Endothelial cell of umbilical vein (primary cell): ENCODE data around the gene CD300H. TPM values are rescaled to one million over a fixed set of nuclear protein-coding genes. Genes with fewer than 3 reads are reported as not detected.

Source experiments
- BruUV-seq: library from RNA; stranded (reverse); fragments of 400-500 nt; replicated peaks from 2 replicates; lab custom pipeline; 2021; lab: Mats Ljungman, UMichigan
- CTCF ChIA-PET: fragments of 300-600, 350-600 bp; sonication (Branson Sonifier 250); formaldehyde crosslinking; loops from one replicate; lab custom pipeline; 2021; ENCODE audit warnings: antibody characterized with exemption, inconsistent platforms; lab: Charles Lee
- POLR2A ChIA-PET: fragments of 300-600, 350-600 bp; sonication (Branson Sonifier 250); formaldehyde crosslinking; loops from one replicate; lab custom pipeline; 2021; ENCODE audit warnings: antibody characterized with exemption, inconsistent platforms; lab: Charles Lee
- DNase-seq: peaks from one replicate; pipeline ENCODE4 v3.0.0-alpha.2; 2011; ENCODE audit warnings: low read depth, low spot score
- FAIRE-seq: peaks from 2 replicates; lab custom pipeline; 2011; peaks lifted over from hg19 to GRCh38; lab: Jason Lieb, UNC
- H2AFZ ChIP-seq: 2 replicates; pipeline ENCODE4 v1.6.0; 2012; ENCODE audit warnings: low read depth, low read length, control low read depth, inconsistent platforms
- H3K27ac ChIP-seq: 2 replicates; pipeline ENCODE4 v1.5.1; 2011; ENCODE audit warnings: low read depth, mild to moderate bottlenecking, control low read depth, low read length, moderate library complexity; ENCODE audit not compliant: insufficient read depth
- H3K27me3 ChIP-seq, 2 experiments: 2 replicates each; pipeline versions ENCODE4 v1.6.0 to v1.6.1; 2011; ENCODE audit warnings: low read length in 2 of 2, mixed read lengths in 1 of 2; ENCODE audit not compliant: control insufficient read depth in 2 of 2, insufficient read depth in 2 of 2
- H3K36me3 ChIP-seq, 2 experiments: 2 replicates in 1 of 2; 3 replicates in 1 of 2; pipeline ENCODE4 v1.5.1; 2011; ENCODE audit warnings: low read length in 2 of 2, mild to moderate bottlenecking in 1 of 2, moderate library complexity in 1 of 2; ENCODE audit not compliant: control insufficient read depth in 2 of 2, insufficient read depth in 2 of 2; ENCODE audit errors: extremely low read depth in 1 of 2
- H3K4me1 ChIP-seq: 3 replicates; pipeline ENCODE4 v1.5.1; 2011; ENCODE audit warnings: mild to moderate bottlenecking, low read length; ENCODE audit not compliant: control insufficient read depth, insufficient read depth; ENCODE audit errors: extremely low read depth
- H3K4me2 ChIP-seq: 2 replicates; pipeline ENCODE4 v1.6.1; 2011; ENCODE audit warnings: low read length, control low read depth, mixed read lengths; ENCODE audit not compliant: insufficient read depth
- H3K4me3 ChIP-seq, 3 experiments: fragments of 200-600 bp in 1 of 3; sonication (generic), shearing (Covaris generic) in 1 of 3; replicated peaks in 1 of 3; 2 replicates each; pipeline ENCODE4 v1.5.1; 2011 to 2016; ENCODE audit warnings: control low read depth in 3 of 3, low read length in 3 of 3, mild to moderate bottlenecking in 2 of 3, inconsistent platforms in 1 of 3, low read depth in 1 of 3, moderate library complexity in 1 of 3; ENCODE audit not compliant: insufficient read depth in 1 of 3
- H3K79me2 ChIP-seq: 2 replicates; pipeline ENCODE4 v1.6.0; 2012; ENCODE audit warnings: low read length, inconsistent platforms; ENCODE audit not compliant: control insufficient read depth, insufficient read depth
- H3K9ac ChIP-seq: replicated peaks from 2 replicates; pipeline ENCODE3; 2011; ENCODE audit warnings: low read length, control low read depth; ENCODE audit not compliant: insufficient read depth; ENCODE audit errors: extremely low read depth
- H3K9me1 ChIP-seq: replicated peaks from 3 replicates; pipeline ENCODE4 v1.6.0; 2011; ENCODE audit warnings: mild to moderate bottlenecking, low read length; ENCODE audit not compliant: control insufficient read depth, insufficient read depth; ENCODE audit errors: extremely low read depth
- H3K9me3 ChIP-seq: replicated peaks from 2 replicates; pipeline ENCODE4 v1.5.1; 2012; ENCODE audit warnings: low read length, inconsistent platforms; ENCODE audit not compliant: control insufficient read depth, insufficient read depth
- H4K20me1 ChIP-seq: replicated peaks from 2 replicates; pipeline ENCODE3; 2011; ENCODE audit warnings: mild to moderate bottlenecking, low read length; ENCODE audit not compliant: control insufficient read depth, insufficient read depth; ENCODE audit errors: extremely low read depth
- EZH2 ChIP-seq: IDR thresholded peaks from 2 replicates; pipeline ENCODE4 v1.6.1; 2012; ENCODE audit warnings: borderline replicate concordance, low read depth, mild to moderate bottlenecking, moderate library complexity, low read length, inconsistent platforms; ENCODE audit not compliant: severe bottlenecking
- FOS ChIP-seq: IDR thresholded peaks from 2 replicates; pipeline ENCODE4 v1.6.1; 2011; ENCODE audit warnings: mild to moderate bottlenecking, low read length, moderate library complexity, borderline replicate concordance; ENCODE audit not compliant: insufficient read depth
- GATA2 ChIP-seq: IDR thresholded peaks from 2 replicates; pipeline ENCODE4 v1.7.0; 2011; ENCODE audit warnings: low read depth, mild to moderate bottlenecking, moderate library complexity, mixed read lengths, low read length; ENCODE audit not compliant: insufficient read length, insufficient read depth
- JUN ChIP-seq: IDR thresholded peaks from 2 replicates; pipeline ENCODE4 v1.6.1; 2011; ENCODE audit warnings: borderline replicate concordance, low read depth; ENCODE audit not compliant: insufficient read length, insufficient read depth
- MYC ChIP-seq: IDR thresholded peaks from one replicate; pipeline ENCODE4 v1.6.1; 2011; ENCODE audit warnings: mild to moderate bottlenecking, low read depth, low read length
- POLR2A ChIP-seq: IDR thresholded peaks from 2 replicates; pipeline ENCODE4 v1.6.1; 2012; ENCODE audit warnings: low read depth, mild to moderate bottlenecking, control low read depth, low read length
- POLR2AphosphoS5 ChIP-seq: IDR thresholded peaks from 2 replicates; pipeline ENCODE4 v1.6.1; 2012; ENCODE audit warnings: low read depth, mild to moderate bottlenecking, control low read depth, low read length, moderate library complexity; ENCODE audit not compliant: insufficient read depth
- dilution Hi-C: fragments of 300-500 bp; cut with MboI; formaldehyde crosslinking; loops from one replicate; pipeline ENCODE4 v1.15.0; 2019; ENCODE audit warnings: low sequenced_read_pairs; ENCODE audit not compliant: extremely low pct_ligation_motif_present
- intact Hi-C: fragments of 100-400 bp; cut with micrococcal nuclease; formaldehyde crosslinking; loops from one replicate; pipeline ENCODE4 v1.10.0; 2022
- polyA plus RNA-seq, 4 experiments: library from polyadenylated mRNA; depleted of rRNA in 3 of 4; stranded (reverse) in 3 of 4; unstranded in 1 of 4; fragments of >200 nt; gene quantifications; 2 replicates each; pipeline versions ENCODE4 v1.2.1 to v1.2.3, GENCODE V29; 2011 to 2012; ENCODE audit warnings: missing spikeins in 1 of 4
- total RNA-seq: library from RNA; stranded (reverse); gene quantifications from 2 replicates; pipeline ENCODE4 v1.2.3, GENCODE V29; 2021
- TF ChIP-seq, protein P1 (sequence below): IDR thresholded peaks from 2 replicates; pipeline ENCODE4 v1.6.1; 2011; ENCODE audit not compliant: insufficient read depth, insufficient read length
- TF ChIP-seq, protein P2 (sequence below), 2 donors: IDR thresholded peaks; 1 replicate in 1 of 2; 2 replicates in 1 of 2; pipeline ENCODE4 v1.5.1; 2011; ENCODE audit warnings: low read length in 2 of 2, mild to moderate bottlenecking in 2 of 2, moderate library complexity in 2 of 2, control low read depth in 1 of 2, inconsistent platforms in 1 of 2, low read depth in 1 of 2; ENCODE audit not compliant: insufficient read depth in 1 of 2; ENCODE audit errors: extremely low read depth in 1 of 2

The CD300H gene
- total and polyA plus RNA-seq, 2 donors (not counting 3 experiments of a cell fraction or from before 2014, with no cell fraction given), result not detected

DNA sequence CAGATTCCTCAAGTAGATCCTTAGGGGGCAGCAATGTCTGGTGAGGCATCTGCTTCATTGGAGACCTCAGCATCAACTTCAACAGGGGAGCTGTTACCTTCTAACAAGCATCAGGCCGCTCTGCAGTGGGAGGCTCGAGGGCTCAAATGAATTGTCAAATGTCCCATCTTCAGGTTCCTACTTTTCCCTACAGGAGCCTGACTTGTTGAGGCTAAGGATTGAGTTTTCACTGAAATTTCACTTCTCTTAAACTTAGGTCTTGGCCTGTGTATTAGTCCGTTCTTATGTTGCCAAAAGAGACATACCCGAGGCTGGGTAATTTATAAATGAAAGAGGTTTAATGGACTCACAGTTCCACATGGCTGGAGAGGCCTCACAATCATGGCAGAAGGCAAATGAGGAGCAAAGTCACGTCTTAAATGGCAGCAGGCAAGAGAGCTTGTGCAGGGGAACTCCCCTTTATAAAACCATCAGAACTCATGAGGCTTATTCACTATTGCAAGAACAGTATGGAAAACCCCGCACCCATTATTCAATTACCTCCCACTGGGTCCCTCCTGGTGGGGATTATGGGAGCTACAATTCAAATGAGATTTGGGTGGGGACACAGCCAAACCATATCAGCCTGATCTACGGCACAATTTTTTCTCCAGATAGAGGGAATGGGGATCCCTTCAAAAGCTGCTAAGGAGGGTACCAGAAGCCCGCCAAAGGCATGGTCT is 29.9 kb upstream of the CD300H start:
- intact Hi-C loops, result no loop called here

More for the DNA sequence above, 29.9 kb upstream of the CD300H start:
- H3K27me3 ChIP-seq, result no peaks in the 10 kb centered on the region
- no peaks in the 10 kb centered on the region for H3K36me3 ChIP-seq
- no peaks in the 10 kb centered on the region for H3K9me3 ChIP-seq
- CTCF ChIA-PET, result no interaction called here
- H4K20me1 ChIP-seq, result no peaks in the 10 kb centered on the region
- H3K9ac ChIP-seq, result no peak overlapping the region
- TF ChIP-seq EZH2 (no peak), POLR2A (no peak), POLR2AphosphoS5 (no peak), JUN (no peak), FOS (no peak), GATA2 (no peak), MYC (no peak)
- TF ChIP-seq, protein P1, sequence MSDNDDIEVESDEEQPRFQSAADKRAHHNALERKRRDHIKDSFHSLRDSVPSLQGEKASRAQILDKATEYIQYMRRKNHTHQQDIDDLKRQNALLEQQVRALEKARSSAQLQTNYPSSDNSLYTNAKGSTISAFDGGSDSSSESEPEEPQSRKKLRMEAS, result no peak
- TF ChIP-seq, protein P2, sequence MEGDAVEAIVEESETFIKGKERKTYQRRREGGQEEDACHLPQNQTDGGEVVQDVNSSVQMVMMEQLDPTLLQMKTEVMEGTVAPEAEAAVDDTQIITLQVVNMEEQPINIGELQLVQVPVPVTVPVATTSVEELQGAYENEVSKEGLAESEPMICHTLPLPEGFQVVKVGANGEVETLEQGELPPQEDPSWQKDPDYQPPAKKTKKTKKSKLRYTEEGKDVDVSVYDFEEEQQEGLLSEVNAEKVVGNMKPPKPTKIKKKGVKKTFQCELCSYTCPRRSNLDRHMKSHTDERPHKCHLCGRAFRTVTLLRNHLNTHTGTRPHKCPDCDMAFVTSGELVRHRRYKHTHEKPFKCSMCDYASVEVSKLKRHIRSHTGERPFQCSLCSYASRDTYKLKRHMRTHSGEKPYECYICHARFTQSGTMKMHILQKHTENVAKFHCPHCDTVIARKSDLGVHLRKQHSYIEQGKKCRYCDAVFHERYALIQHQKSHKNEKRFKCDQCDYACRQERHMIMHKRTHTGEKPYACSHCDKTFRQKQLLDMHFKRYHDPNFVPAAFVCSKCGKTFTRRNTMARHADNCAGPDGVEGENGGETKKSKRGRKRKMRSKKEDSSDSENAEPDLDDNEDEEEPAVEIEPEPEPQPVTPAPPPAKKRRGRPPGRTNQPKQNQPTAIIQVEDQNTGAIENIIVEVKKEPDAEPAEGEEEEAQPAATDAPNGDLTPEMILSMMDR (IDR thresholded peaks at IDR 0.05; ENCODE audit: extremely low read depth in 1 of 2, insufficient read depth in 1 of 2, low read depth in 1 of 2, low read length in 2 of 2), result no peak
- DNase-seq (no peak), FAIRE-seq (no peak)
- H3K4me1 ChIP-seq, result no peaks in the 10 kb centered on the region
- H3K4me3 ChIP-seq, result no peak overlapping the region
- H3K27ac ChIP-seq, result no peak overlapping the region
- H3K9me1 ChIP-seq, result no peaks in the 10 kb centered on the region
- POLR2A ChIA-PET, result no interaction called here
- H3K79me2 ChIP-seq, result no peaks in the 10 kb centered on the region
- dilution Hi-C loops, result no loop called here
- no peak overlapping the region for H2AFZ ChIP-seq
- H3K4me2 ChIP-seq, result no peak overlapping the region
- no TSS peak for BruUV-seq
